GM12801 (cell line): Measurements from ENCODE around the gene TXNDC2.

ENCODE experiments used
- TF ChIP-seq, protein P1 (sequence below): IDR thresholded peaks from one replicate; pipeline ENCODE4 v1.5.1; 2011; ENCODE audit warnings: control low read depth; ENCODE audit not compliant: insufficient read length; ENCODE audit errors: extremely low read depth

Gene TXNDC2

DNA sequence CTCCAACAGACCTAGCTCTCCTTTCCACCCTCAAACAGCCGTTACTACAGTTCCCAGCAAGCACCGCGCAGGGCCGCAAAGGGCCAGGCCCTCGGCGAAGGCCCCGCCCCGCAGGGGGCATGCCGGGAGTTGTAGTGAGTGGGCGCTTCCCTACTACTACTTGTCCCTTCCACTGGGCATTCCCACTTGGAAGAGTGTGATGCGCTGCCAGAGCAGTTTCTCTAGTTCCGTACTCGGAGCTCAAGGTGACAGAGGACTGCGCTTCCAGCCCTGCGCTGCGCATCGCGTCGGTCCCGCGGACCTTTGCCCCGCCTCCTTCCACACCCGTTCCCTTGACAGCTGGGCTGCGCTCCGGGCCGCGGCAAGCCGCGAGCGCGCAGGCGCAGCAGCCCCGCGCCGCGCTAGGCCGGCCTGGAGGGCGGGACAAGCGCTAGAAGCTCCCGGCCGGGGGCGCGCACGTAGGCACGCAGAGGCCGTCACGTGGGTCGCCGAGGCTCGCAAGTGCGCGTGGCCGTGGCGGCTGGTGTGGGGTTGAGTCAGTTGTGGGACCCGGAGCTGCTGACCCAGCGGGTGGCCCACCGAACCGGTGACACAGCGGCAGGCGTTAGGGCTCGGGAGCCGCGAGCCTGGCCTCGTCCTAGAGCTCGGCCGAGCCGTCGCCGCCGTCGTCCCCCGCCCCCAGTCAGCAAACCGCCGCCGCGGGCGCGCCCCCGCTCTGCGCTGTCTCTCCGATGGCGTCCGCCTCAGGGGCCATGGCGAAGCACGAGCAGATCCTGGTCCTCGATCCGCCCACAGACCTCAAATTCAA is 28.0 kb downstream of the TXNDC2 start, which contains the start of gene VAPA:
VAPA (plus strand) TSS at position 491 of the 808 bp plus-strand sequence; CDS start at position 732, 241 bp downstream.
- TF ChIP-seq, protein P1, sequence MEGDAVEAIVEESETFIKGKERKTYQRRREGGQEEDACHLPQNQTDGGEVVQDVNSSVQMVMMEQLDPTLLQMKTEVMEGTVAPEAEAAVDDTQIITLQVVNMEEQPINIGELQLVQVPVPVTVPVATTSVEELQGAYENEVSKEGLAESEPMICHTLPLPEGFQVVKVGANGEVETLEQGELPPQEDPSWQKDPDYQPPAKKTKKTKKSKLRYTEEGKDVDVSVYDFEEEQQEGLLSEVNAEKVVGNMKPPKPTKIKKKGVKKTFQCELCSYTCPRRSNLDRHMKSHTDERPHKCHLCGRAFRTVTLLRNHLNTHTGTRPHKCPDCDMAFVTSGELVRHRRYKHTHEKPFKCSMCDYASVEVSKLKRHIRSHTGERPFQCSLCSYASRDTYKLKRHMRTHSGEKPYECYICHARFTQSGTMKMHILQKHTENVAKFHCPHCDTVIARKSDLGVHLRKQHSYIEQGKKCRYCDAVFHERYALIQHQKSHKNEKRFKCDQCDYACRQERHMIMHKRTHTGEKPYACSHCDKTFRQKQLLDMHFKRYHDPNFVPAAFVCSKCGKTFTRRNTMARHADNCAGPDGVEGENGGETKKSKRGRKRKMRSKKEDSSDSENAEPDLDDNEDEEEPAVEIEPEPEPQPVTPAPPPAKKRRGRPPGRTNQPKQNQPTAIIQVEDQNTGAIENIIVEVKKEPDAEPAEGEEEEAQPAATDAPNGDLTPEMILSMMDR = no peak

DNA sequence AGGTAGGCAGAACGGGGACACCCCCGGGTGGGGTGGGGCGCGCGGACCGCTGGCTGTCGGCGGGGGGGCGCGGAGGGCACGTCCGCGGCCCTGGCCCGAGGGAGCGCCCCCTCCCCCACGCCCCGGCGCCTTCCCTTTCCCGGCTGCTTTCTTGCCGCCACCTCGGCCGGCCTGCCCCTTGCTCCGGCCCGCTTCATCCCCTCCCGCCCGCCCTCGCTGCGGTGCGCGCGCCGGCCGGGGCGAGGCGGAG is 28.5 kb downstream of the TXNDC2 start:
- TF ChIP-seq, protein P1 = no peak

DNA sequence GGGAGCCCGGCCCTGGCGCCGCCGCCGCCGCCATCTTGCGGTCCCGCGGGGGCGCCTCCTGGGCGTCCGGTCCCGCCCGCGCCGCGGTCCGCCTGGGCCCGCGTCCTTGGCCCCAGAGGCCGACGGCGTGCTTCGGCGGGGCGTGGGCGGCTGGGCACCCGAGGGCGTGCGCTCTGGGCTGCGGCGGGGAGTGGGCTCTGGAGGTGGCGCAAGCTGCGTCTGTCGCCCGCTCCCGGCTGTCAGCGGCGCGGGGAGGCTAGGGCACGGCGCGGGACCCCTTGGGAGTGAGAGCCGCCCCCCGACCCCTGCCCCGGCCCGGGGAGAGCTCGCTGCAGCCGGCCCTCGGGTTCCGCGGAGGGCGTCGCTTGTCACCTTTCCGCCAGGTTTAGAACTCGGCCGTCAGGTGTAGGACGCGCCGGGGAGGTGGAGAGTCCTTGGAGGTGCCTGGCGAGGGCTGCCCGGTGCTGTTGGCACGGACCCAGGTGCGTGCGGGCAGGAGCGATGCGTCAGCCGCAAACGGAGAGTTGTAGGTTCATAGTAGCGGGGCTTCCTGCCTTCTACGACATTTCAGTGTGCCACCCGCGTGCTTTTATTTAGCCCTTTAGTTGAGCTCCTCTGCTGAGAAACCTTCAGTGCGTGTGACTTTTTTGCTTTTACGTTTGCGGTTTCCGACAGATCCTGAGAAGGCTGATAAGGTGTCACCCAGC is 29.0 kb downstream of the TXNDC2 start:
- TF ChIP-seq, protein P1 = no peak

DNA sequence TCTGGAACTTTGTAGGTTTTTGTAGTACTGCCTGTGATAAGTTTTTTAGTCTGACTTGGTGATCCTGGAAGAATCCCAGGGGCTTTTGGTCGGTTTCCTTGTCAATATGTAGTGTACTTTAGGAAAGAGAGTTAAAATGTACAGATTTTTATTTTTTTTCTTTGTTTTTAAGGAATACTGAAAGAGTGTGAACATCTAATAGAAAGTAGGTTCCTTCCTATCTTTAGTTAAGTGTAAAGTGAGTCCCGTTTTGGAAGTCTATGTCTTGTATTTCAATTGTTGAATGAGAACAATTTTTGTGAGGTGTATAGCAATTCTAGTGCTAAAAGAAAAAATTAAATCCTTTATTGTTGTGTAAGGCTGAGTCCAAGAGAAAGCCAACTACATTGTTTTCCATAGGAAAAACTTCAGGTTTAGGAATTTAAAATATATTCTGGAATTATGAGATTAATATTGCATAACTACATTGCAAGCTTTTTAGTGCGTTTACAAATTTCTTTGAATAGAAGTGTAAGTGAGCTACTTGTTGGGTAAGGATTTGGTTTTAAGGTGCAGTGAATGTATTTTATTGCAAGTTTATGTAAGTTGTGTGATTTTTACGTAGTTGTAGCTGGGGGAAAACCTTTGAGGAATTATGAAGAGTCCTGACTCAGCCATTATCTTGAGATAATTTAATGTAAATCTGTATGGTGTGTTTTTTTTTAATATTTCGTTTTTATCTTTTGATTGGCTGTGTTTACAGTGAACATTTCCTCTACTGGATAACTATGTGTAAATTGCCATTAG is 29.7 kb downstream of the TXNDC2 start:
- TF ChIP-seq, protein P1 = no peak

DNA sequence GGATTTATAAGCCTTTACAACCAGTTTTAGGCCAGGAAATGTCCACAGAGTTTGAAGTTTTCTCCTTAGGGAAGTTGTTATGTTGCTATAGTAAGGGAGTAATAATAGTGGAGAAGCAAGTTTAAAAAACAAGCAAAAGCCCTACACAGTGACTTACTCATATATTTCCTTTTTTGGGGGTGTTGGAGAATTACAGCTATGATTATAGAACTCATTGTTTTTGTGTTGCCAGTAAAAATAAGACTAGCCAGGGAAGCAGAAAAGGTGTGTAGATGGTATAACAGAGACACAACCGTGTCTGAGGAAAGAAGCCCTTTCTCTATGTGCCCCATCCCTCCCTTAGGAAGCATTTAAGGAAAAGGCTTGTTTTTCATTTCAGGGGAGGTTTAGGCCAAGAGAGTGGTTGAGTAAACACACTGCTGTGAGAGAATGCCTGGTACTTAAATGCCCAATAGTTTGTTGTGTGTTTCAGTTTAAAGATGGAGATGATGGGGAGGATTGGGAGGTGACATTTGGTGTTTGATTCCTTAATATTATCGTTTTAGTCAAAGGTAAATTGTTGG is 30.4 kb downstream of the TXNDC2 start:
- TF ChIP-seq, protein P1 = no peak

DNA sequence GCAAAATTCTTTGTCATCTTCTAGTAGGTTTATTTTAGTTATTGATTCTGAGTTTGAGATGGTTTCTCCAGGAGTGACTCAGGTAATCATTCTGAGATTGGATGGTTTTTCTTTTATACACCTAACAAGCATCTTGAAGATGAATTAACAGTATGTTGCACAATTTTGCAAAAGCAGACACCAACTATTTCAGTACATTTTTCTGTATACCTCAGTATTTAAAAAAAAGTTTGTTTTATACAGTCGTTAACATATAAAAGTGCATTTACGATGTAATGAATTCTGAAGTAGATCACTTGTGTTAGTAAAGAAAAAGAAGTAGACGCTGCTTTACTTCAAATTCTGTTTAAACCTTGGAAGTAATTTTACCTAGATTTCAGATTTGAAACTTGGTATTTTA is 31.0 kb downstream of the TXNDC2 start:
- TF ChIP-seq, protein P1 = no peak
